Stimulated activated CD4-positive, alpha-beta T cell treated with anti-CD3 and anti-CD28 coated beads, Interleukin-12 subunit alpha, Interleukin-12 subunit beta, amount 100 ng/mL, for 48 hours (primary cell): ENCODE data around the gene MAEA.

Experiments used
- DNase-seq, 3 donors: peaks; one replicate each; pipeline ENCODE4 v3.0.0-alpha.2; 2020; ENCODE audit warnings: low read depth in 2 of 3, low spot score in 1 of 3

MAEA gene

GRCh38 chr4:1376841-1377605 is 87.3 kb downstream of the MAEA start:
- no peak for DNase-seq

- no peak for DNase-seq
Observed at GRCh38 chr4:1377606-1378261, 88.0 kb downstream of the MAEA start.

GRCh38 chr4:1378559-1379231 is 89.0 kb downstream of the MAEA start:
- no peak for DNase-seq

- no peak for DNase-seq
Observed at GRCh38 chr4:1379351-1379781, 89.7 kb downstream of the MAEA start.

GRCh38 chr4:1379801-1380331 is 90.2 kb downstream of the MAEA start:
- DNase-seq: no peak

GRCh38 chr4:1380368-1381151 is 90.9 kb downstream of the MAEA start:
- DNase-seq: no peak

- no peak for DNase-seq
Observed at GRCh38 chr4:1381181-1381621, 91.5 kb downstream of the MAEA start.

GRCh38 chr4:1381944-1382541 is 92.4 kb downstream of the MAEA start:
- no peak for DNase-seq

- DNase-seq: no peak
Observed at GRCh38 chr4:1382776-1383727, 93.4 kb downstream of the MAEA start.

GRCh38 chr4:1383728-1384591 is 94.3 kb downstream of the MAEA start:
- DNase-seq: no peak

GRCh38 chr4:1384675-1385372 is 95.1 kb downstream of the MAEA start:
- no peak for DNase-seq

- no peak for DNase-seq
Observed at GRCh38 chr4:1385373-1386340, 96.0 kb downstream of the MAEA start.
